ENCODE results near the gene IL27RA.

IL27RA gene

DNA sequence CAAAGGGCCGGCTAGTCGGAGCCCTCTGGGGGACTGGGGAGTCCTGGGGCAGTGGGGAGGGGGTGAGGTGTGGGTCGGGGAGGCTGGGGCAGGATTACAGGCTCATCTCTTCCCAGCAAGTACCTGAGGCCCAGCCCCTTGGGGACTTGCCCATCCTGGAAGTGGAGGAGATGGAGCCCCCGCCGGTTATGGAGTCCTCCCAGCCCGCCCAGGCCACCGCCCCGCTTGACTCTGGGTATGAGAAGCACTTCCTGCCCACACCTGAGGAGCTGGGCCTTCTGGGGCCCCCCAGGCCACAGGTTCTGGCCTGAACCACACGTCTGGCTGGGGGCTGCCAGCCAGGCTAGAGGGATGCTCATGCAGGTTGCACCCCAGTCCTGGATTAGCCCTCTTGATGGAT is 20.4 kb downstream of the IL27RA start:
- TF ChIP-seq, protein P1, sequence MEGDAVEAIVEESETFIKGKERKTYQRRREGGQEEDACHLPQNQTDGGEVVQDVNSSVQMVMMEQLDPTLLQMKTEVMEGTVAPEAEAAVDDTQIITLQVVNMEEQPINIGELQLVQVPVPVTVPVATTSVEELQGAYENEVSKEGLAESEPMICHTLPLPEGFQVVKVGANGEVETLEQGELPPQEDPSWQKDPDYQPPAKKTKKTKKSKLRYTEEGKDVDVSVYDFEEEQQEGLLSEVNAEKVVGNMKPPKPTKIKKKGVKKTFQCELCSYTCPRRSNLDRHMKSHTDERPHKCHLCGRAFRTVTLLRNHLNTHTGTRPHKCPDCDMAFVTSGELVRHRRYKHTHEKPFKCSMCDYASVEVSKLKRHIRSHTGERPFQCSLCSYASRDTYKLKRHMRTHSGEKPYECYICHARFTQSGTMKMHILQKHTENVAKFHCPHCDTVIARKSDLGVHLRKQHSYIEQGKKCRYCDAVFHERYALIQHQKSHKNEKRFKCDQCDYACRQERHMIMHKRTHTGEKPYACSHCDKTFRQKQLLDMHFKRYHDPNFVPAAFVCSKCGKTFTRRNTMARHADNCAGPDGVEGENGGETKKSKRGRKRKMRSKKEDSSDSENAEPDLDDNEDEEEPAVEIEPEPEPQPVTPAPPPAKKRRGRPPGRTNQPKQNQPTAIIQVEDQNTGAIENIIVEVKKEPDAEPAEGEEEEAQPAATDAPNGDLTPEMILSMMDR (IDR thresholded peaks at IDR 0.05; ENCODE audit: control insufficient read depth, extremely low read depth, insufficient read depth): no peak

DNA sequence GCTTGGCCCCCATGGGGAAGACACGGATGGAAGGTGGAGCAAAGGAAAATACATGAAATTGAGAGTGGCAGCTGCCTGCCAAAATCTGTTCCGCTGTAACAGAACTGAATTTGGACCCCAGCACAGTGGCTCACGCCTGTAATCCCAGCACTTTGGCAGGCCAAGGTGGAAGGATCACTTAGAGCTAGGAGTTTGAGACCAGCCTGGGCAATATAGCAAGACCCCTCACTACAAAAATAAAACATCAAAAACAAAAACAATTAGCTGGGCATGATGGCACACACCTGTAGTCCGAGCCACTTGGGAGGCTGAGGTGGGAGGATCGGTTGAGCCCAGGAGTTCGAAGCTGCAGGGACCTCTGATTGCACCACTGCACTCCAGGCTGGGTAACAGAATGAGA is 20.9 kb downstream of the IL27RA start:
- TF ChIP-seq, protein P1 (IDR thresholded peaks at IDR 0.05; ENCODE audit: control insufficient read depth, extremely low read depth, insufficient read depth): no peak
- no peak for DNase-seq (ENCODE audit: low read depth)
- H3K4me3 ChIP-seq (ENCODE audit: low read depth, low read length): no peak overlapping the region

More for the DNA sequence above, 20.4 kb downstream of the IL27RA start:
- H3K4me3 ChIP-seq (ENCODE audit: low read depth, low read length): no peak overlapping the region
- DNase-seq (ENCODE audit: low read depth): no peak

DNA sequence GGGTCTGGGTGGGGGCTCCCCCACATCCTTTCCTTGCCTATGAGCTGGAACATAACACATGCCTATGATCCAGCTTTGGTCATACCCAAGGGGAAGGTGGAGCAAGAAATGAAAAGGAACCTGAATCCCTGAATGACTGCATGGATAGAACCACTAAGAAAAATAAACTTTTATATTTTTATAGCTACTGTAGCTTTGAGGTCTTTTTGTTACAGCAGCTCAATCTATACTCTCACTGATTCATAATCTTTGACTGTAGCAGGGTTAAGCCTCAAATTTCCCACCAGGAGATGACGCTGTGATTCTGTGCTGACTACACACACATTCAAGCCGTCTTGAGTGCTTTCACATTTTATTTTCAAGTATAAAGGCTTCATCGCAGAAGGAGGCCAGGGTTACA is 21.5 kb downstream of the IL27RA start:
- no peak overlapping the region for H3K4me3 ChIP-seq (ENCODE audit: low read depth, low read length)
- TF ChIP-seq, protein P1 (IDR thresholded peaks at IDR 0.05; ENCODE audit: control insufficient read depth, extremely low read depth, insufficient read depth): no peak
- DNase-seq (ENCODE audit: low read depth): no peak

DNA sequence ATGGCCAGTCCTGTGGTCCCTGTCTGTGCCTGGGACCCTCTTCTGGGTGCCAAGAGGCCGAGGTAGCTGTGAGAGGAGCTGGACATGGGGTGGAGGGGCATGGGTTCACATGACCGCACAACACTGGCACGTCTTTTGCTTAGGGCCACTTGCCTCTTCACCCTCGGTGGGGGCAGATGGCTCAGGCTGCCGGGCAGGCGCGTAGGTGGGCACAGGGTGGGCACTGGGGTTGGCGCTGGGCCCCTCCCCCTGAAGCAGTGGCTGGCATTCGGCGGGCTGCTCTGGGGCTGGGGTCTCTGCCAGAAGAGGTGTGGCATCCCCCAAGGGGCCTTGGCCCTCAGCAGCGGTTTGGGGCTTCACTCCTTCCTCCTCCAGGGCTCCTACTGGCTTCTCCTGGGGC is 21.9 kb downstream of the IL27RA start:
- TF ChIP-seq, protein P1 (IDR thresholded peaks at IDR 0.05; ENCODE audit: control insufficient read depth, extremely low read depth, insufficient read depth): no peak
- no peak for DNase-seq (ENCODE audit: low read depth)

DNA sequence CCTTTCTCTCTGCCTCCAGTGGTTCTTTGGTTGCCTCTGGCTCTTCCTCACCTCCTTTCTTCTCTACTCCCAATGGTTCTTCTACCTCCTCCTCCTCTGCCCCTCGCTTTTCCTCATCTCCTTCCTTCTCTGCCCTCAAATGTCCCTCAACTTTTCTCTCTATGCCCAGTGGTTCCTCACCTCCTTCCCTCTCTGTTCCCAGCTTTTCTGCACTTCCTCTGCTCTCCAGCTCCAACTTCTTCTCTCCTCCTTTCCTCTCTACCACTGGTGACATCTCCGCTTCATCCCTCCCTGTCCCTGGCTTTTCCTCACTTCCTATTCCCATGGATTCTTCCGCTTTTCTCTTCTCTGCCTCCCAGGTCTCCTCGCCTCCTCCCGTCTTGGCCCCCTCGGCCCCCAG is 22.5 kb downstream of the IL27RA start:
- no peak overlapping the region for H3K4me3 ChIP-seq (ENCODE audit: low read depth, low read length)
- DNase-seq (ENCODE audit: low read depth): no peak
- TF ChIP-seq, protein P1 (IDR thresholded peaks at IDR 0.05; ENCODE audit: control insufficient read depth, extremely low read depth, insufficient read depth): no peak

More for the DNA sequence above, 21.9 kb downstream of the IL27RA start:
- H3K4me3 ChIP-seq (ENCODE audit: low read depth, low read length): no peak overlapping the region

DNA sequence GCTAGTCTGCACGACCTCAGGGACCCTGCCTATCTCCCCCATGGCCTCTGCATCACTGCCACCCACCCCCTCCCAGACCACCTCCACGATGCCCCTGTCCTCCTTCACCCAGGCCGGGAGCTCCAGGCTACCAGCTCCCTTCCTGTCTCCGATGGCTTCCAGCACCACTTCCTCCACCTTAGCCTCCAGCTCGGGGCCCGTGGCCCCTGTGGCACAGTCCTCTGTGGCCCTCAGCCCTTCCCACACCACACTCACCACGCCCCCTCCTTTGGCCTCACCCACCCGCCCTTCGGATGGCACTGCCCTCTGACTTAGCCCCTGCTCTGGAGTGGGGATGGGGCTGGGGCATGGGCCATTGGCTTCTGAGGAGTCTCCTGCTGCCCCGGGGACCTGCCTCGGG is 23.2 kb downstream of the IL27RA start:
- DNase-seq (ENCODE audit: low read depth): no peak
- TF ChIP-seq, protein P1 (IDR thresholded peaks at IDR 0.05; ENCODE audit: control insufficient read depth, extremely low read depth, insufficient read depth): no peak
- no peak overlapping the region for H3K4me3 ChIP-seq (ENCODE audit: low read depth, low read length)

DNA sequence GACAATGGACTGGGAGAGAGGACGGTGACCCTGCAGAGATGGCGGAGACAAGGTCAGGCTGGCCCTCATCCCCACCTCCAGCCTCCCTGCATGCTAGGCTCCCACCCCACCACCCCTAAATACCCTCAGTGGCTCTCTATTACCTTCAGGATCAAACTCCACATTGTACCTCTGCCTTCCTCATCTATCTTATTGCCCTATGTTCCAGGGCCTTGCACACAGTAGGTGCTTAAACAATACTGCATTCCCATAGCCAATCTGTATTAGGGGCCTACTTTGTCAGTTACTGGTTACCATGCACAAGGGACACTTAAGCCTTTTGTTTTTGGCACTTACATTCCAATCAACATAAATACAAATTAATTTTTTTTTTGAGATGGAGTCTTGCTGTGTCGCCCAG is 23.8 kb downstream of the IL27RA start:
- no peak for DNase-seq (ENCODE audit: low read depth)
- H3K4me3 ChIP-seq (ENCODE audit: low read depth, low read length): no peak overlapping the region
- TF ChIP-seq, protein P1 (IDR thresholded peaks at IDR 0.05; ENCODE audit: control insufficient read depth, extremely low read depth, insufficient read depth): no peak
